HuH-7 (cell line): Measurements from ENCODE around the gene HYDIN.
"Not testable (repeated sequence)": the region's sequence is repeated elsewhere in the genome, so short reads cannot be mapped to it uniquely, and the experiment has no call there.

Experiments
- DNase-seq: peaks from one replicate; pipeline ENCODE4 v3.0.0; 2011; ENCODE audit warnings: low spot score

The HYDIN gene

GRCh38 chr16:71105881-71106280 lies 124.6 kb downstream of the HYDIN start:
- not testable (repeated sequence) for DNase-seq

DNA sequence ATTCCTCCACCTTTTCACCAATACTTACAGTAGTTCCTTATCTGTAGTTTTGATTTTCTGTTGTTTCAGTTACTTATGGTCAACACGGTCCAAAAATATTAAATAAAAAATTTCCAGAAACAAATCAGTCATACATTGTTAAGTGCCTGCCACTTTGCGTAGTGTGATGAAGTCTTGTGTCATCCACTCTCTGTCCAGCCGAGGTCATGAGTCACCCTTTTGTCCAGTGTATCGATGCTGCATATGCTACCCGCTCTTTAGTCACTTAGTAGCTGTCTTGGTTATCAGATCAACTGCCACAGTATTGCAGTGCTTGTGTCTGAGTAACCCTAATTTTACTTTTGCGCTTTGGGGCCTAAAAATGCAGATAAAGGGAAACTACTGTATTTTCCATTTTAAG lies 146.9 kb downstream of the HYDIN start:
- DNase-seq: not testable (repeated sequence)

DNA sequence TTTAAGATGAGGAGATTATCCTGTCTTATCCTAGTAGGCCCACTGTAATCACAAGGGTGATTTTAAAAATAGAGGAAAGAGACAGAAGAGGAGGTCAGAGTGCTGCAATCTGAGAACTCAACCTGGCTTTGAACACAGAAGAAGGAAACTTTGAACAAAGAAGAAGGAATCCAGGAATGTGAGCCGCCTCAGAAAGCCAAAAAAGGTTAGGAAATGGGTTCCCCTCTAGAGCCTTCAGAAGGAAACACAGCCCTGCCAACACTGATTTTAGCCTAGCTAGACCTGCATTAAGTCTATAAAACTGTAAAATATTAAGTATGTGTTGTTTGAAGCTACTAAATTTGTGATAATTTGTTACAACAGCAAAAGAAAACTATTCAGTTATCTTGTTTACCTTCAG lies 149.7 kb downstream of the HYDIN start:
- not testable (repeated sequence) for DNase-seq

DNA sequence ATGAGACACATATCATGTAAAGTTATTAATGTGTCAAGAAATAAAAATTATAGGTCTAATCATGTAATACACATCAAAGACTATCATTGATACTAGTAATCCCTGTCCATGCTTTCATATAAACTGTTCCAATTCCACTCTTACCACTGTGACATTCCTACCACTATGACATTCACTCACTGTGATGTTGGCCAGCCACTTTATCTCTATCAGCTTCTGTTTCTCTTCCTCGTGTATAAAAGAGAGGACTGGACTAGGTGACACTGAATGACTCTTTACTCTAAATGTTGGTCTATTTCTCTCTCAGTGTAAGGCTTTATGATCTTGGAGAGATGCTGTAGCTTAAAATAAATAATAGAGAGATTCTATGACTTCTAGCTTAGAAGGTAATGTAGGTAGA lies 150.3 kb downstream of the HYDIN start:
- not testable (repeated sequence) for DNase-seq

GRCh38 chr16:71070651-71071050 lies 159.9 kb downstream of the HYDIN start:
- not testable (repeated sequence) for DNase-seq

DNA sequence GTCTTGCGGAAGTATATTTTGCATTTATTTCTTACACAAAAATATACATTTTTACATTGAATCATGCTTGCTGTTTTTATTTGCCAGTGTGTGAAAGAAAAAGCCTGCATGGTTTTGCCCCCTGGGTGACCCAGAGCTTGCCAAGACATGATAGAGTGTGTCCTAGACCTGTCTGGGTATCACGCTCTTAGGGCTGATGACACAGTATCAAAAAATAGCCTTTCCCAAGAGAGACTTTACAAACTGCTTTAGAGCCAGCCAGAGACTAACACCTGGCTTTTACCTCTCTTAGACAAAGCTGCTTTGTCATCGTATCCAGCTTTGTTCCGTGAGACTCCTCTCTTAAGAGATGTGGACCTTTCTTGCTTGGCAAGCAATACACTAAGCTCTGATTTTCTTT lies 160.7 kb downstream of the HYDIN start:
- not testable (repeated sequence) for DNase-seq

- not testable (repeated sequence) for DNase-seq
Observed at GRCh38 chr16:71053897-71054609, 176.5 kb downstream of the HYDIN start.

DNA sequence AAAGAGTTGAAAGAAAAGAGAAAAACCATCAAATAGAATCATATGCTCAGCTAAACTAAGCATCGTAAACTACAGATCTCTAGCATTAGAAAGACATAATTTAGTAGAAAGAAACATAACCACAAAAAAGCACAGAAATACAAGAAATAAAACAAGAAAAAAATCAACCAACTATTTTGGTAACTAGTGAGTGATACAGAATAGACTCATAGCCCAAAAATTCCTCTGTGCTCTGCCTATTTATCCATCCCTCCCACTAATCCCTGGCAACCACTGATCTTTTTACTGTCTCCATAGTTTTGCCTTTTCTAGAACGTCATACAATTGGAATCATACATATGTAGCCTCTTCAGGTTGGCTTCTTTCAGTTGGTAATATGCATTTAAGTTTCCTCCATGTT lies 180.2 kb downstream of the HYDIN start:
- not testable (repeated sequence) for DNase-seq

DNA sequence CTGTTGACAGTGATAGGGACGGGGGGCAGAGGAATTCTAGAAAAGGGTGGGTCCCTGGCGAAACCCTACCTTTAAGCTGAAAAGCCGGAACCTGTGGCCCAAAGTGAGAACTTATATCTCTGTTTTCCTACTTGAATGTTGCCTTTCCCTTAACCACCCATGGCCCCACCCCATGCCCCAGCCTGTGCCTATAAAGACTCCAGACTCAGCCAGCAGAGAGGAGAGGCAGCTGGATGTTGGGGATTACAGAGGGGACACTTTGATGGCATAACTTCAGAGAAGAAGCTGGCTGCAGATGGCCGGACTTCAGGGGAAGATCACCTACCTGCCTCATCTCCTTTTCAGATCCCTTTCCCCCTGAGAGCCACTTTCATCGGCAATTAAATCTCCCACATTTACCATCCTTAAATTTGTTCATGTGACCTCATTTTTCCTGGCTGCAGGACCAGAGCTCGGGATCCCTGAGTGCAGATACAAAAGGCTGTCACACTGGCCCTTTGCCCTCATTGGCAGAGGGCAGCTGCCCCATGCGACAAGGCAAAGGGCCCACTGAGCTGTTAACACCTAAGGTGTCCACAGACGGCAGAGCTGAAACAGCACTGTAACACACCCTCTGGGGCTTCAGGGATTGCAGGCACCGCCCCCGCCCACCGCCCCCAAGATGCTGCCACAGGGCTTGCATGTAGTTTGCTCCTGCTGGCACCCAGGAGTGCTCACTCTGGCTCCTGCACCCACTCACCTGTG lies 191.0 kb downstream of the HYDIN start:
- not testable (repeated sequence) for DNase-seq

DNA sequence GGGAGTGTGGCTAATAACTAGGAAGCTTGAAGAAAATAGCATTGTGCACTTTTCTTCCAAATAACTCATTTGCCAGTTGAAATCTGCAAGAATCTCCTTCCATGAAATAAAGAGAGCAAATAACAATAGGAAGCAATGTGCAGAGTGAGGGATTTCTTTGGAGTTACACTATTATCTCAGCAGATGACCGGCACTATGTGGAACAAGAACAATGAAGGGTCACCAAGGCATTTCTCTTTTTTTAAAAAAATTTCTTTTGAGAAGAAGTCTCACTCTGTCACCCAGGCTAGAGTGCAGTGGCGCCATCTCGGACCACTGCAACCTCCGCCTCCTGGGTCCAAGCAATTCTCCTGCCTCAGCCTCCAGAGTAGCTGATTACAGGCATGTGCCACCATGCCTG lies 192.1 kb downstream of the HYDIN start:
- not testable (repeated sequence) for DNase-seq

DNA sequence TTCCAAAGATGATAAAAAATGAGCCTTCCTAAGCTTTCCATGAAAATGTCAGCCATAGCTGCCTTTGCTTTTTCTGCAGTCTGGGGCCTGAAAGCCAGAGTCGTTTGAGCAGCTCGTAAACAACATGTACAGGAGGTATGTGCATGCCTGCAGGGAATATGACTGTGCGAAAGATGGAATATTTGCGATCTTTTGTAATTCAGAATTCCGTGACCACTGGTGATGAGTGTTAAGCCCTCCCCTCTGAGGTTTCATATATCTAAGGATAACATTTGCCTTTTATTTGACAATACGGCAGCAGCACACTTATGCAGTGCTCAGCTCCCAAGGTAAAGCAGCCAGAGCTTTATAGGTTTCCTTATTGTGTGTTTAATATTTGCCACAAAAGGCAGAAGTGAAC lies 192.5 kb downstream of the HYDIN start:
- DNase-seq: not testable (repeated sequence)

GRCh38 chr16:71028032-71028727 lies 202.3 kb downstream of the HYDIN start:
- DNase-seq: not testable (repeated sequence)

DNA sequence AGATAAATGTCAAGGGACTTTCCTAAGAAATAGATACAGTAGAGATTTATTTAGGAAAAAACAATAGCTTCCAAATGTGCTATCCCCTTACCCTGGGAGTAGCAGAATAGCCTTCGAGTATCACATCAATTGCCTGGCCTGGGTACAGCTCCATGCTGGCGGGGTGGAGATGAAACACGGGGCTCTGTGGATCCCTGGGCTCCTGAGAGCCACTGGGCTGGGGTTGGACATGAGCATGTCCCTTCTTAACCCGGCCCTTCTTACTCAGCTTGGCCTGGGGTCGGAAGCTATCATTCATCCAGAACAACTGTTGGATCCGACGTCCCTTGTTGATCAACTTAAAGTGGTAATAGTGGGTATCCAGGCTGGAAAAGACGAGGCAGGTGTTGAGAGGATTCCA lies 203.0 kb downstream of the HYDIN start:
- DNase-seq: not testable (repeated sequence)

DNA sequence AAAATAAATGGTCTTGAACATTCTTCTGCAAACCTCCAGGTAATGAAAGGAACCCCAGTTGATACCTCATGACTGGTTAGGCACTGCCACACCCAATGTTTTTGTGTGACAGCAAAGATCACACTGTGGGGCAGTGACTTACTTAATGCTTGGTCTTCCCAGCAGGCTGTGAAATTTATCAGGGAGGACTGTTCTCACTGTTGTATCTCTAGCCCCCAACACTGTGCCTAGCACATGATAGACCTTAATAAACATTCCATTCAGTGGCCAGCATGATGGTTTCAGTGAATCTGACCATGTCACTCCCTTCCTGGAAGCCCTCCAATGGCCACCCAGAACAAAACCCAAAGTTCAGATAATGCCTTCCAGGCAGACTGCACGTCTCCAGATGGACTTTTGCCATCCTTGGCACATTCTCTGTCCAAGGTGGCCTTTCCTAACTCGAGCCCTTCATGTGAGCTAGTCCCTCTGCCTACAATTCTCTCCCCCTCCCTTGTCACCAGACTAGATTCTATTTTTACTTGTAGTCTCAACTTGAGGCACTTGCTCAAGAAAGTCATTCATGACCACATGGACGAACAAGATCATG lies 206.6 kb downstream of the HYDIN start:
- DNase-seq: not testable (repeated sequence)

DNA sequence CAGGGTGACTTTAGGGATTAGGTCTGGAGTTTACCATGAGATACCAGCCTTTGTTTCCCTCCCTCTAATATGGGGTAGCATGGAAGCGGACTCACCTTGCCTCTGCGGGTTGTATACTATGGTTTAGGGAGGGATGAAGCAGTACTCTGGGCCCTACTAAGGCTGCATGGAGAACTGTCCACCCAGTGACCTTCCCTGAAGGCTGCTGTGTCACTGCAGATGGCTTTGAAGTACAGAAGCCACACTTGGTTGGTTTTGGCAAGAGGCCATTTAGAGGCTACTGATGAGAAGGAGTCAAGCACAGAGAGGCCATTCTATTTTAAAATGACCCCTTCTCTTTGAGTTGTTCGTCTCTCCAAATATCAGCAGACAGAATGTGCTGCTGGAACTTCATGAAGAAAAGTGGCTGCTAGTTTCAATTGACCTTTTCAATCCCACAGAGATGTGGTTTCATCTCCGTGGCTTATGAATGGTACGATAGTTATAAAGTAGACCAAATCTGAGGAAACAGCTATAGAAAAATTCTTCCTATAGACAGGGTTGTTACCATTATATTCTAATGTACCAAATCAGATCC lies 208.5 kb downstream of the HYDIN start:
- DNase-seq: not testable (repeated sequence)

DNA sequence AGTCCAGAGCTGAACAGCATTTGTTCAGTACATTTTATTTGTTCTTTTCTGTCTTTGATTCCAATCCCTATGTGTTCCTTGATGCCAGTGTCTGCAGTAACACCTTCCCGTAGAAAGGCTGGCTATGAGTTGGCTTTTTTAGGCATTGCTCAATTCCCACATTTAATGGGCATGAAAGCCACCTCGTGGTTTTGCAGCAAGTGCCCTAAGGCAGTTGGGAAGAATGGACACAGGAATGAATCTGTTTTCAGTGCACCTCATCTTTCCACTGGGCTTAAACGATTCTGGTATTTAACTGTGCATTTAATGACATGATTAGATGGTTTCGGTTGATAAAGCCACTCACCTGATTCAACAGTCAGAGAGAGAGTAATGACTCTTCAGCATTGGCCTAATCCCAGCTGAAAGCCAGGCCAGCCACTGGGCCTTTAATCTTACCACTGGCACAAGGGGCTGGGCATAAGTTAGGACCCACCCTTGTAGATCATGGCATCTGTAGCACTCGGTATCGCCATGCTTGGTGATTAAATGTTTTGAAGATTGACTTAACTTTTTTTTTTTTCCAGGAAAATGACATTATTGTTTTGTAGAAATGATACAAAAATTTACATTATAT lies 211.3 kb downstream of the HYDIN start:
- not testable (repeated sequence) for DNase-seq

DNA sequence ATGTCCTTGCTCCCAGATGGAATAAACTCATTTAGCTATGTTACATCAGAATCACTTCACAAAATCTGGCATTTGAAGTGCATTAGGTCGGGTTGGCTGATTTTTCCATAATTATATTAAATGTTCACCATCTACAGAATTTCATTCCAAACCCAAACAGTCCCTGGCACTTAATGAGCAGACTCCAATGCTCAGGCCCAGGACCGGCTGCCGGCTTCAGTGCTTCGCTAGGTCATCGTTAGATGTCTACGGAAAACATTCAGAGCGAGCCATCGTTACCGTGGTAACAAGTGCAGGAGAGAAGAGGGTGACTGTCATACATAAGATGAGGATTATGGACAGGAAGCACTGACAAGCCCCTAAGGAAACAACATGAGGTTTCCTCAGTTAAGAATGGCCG lies 215.1 kb downstream of the HYDIN start:
- DNase-seq: not testable (repeated sequence)

DNA sequence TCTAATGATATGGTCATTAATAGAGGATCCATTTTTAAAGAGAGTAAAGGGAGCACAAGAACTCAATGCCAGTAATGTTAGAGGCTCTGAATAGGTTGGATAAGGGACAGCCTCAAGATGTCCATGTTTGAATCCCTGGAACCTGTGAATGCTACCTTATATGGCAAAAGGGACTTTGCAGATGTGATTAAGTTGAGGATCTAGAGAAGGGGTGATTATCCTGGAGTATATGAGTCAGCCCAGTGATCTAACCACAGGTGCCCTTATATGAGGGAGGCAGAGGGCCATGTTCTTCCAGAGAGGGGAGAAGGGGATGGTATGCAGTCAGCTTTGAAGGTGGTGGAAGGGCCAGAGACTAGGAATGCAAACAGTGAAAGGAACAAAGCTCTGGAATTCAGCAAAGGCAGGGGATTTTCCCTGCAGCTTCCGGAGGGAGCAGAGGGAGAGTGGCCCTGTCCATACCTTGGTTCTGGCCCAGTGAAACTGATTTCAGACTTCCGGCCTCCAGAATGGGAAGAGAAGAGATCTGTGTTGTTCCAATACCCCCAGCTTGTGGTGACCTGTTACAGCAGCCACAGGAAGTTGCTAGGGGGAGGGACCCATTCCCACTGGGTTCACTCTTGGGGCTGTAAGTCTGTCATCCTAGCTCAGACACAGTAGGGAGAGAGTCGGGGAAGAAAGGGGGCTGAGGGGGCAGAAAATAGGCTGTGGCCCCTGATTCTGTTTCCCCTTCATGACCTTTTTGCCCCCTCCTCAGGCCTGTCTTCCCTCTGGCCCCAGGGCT lies 220.9 kb downstream of the HYDIN start:
- not testable (repeated sequence) for DNase-seq

GRCh38 chr16:71006516-71006915 lies 224.0 kb downstream of the HYDIN start:
- not testable (repeated sequence) for DNase-seq

GRCh38 chr16:70999735-71000134 lies 230.8 kb downstream of the HYDIN start:
- DNase-seq: not testable (repeated sequence)

DNA sequence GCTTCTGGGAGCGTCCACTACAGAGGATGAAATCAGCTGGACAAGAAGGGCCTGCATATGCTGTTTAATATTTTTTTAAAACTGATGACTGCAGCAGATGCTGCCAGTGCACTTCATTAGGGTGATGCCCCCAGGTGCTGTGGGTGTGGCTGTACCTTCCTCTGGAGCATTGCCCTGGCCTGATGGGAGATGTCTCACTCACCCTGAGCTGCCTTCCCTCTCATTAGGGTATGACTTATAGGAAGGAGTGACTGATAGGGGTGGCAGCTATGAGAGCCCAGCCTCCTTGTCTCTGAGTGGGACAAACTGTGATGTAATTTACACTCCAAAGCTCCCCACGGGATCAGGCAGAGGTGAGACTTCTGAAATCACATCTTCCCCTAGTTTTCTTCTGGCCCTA lies 234.7 kb downstream of the HYDIN start:
- not testable (repeated sequence) for DNase-seq
